H9 (cell line): ENCODE measurements around the gene ACAP3. TPM values are rescaled to one million over a fixed set of nuclear protein-coding genes. Genes with fewer than 3 reads are reported as not detected.

ENCODE experiments used
- DNase-seq: peaks from one replicate; pipeline ENCODE4 v3.0.0-alpha.2; 2017
- H2AFZ ChIP-seq: one replicate; pipeline ENCODE4 v1.6.1; 2013; ENCODE audit warnings: mild to moderate bottlenecking, low read length, control low read depth, moderate library complexity
- H2AK5ac ChIP-seq: 2 replicates; pipeline ENCODE4 v1.6.1; 2013; ENCODE audit warnings: low read length, control low read depth, mixed read lengths; ENCODE audit not compliant: insufficient read length
- H2BK120ac ChIP-seq: one replicate; pipeline ENCODE4 v1.6.1; 2013; ENCODE audit warnings: low read depth, mild to moderate bottlenecking, low read length, control low read depth, inconsistent platforms; ENCODE audit not compliant: poor library complexity, severe bottlenecking
- H2BK12ac ChIP-seq: 2 replicates; pipeline ENCODE4 v1.6.1; 2013; ENCODE audit warnings: low read length, control low read depth, mixed read lengths, low read depth; ENCODE audit not compliant: insufficient read length
- H2BK15ac ChIP-seq: 2 replicates; pipeline ENCODE4 v1.6.1; 2013; ENCODE audit warnings: low read depth, low read length, control low read depth
- H2BK20ac ChIP-seq: one replicate; pipeline ENCODE4 v1.6.1; 2013; ENCODE audit warnings: low read depth, mild to moderate bottlenecking, low read length, control low read depth, inconsistent platforms; ENCODE audit not compliant: poor library complexity, severe bottlenecking
- H2BK5ac ChIP-seq: 2 replicates; pipeline ENCODE4 v1.6.1; 2013; ENCODE audit warnings: low read length, control low read depth, mixed read lengths; ENCODE audit not compliant: insufficient read length
- H3K14ac ChIP-seq: 2 replicates; pipeline ENCODE4 v1.6.1; 2013; ENCODE audit warnings: low read length, control low read depth; ENCODE audit not compliant: insufficient read depth
- H3K18ac ChIP-seq: 2 replicates; pipeline ENCODE4 v1.6.1; 2013; ENCODE audit warnings: low read depth, mild to moderate bottlenecking, mixed read lengths, low read length, control low read depth; ENCODE audit not compliant: insufficient read length
- H3K23ac ChIP-seq: 2 replicates; pipeline ENCODE4 v1.6.1; 2013; ENCODE audit warnings: low read length, control low read depth, mixed read lengths, low read depth; ENCODE audit not compliant: insufficient read length
- H3K23me2 ChIP-seq: 2 replicates; pipeline ENCODE4 v1.6.1; 2013; ENCODE audit warnings: low read depth, mild to moderate bottlenecking, mixed read lengths, low read length, control low read depth; ENCODE audit not compliant: insufficient read length, poor library complexity, severe bottlenecking
- H3K27ac ChIP-seq: 2 replicates; pipeline ENCODE4 v1.5.1; 2013; ENCODE audit warnings: low read length, control low read depth, mixed read lengths, low read depth; ENCODE audit not compliant: insufficient read length
- H3K27me3 ChIP-seq: 2 replicates; pipeline ENCODE4 v1.6.1; 2013; ENCODE audit warnings: low read length, control low read depth, inconsistent platforms; ENCODE audit not compliant: insufficient read depth
- H3K4ac ChIP-seq: 2 replicates; pipeline ENCODE4 v1.6.1; 2013; ENCODE audit warnings: low read depth, mild to moderate bottlenecking, control low read depth, inconsistent platforms, low read length, moderate library complexity
- H3K4me1 ChIP-seq: 2 replicates; pipeline ENCODE4 v1.6.1; 2013; ENCODE audit warnings: low read length, control low read depth, inconsistent platforms; ENCODE audit not compliant: insufficient read depth
- H3K4me2 ChIP-seq: 2 replicates; pipeline ENCODE4 v1.6.1; 2013; ENCODE audit warnings: low read length, control low read depth, mixed read lengths; ENCODE audit not compliant: insufficient read length, insufficient read depth
- H3K56ac ChIP-seq: 2 replicates; pipeline ENCODE4 v1.6.1; 2013; ENCODE audit warnings: low read depth, mild to moderate bottlenecking, mixed read lengths, low read length, control low read depth; ENCODE audit not compliant: insufficient read length
- H3K79me1 ChIP-seq: 2 replicates; pipeline ENCODE4 v1.6.1; 2013; ENCODE audit warnings: low read depth, mild to moderate bottlenecking, moderate library complexity, low read length, control low read depth, inconsistent platforms; ENCODE audit not compliant: insufficient read depth, poor library complexity, severe bottlenecking
- H3K79me2 ChIP-seq: 2 replicates; pipeline ENCODE4 v1.6.1; 2013; ENCODE audit warnings: low read length, control low read depth, inconsistent platforms; ENCODE audit not compliant: insufficient read depth
- H3K9ac ChIP-seq: 2 replicates; pipeline ENCODE4 v1.6.1; 2013; ENCODE audit warnings: low read length, control low read depth, mixed read lengths; ENCODE audit not compliant: insufficient read length; ENCODE audit errors: extremely low read depth
- H3K9me3 ChIP-seq: one replicate; pipeline ENCODE4 v1.6.1; 2013; ENCODE audit warnings: low read depth, low read length, inconsistent platforms; ENCODE audit not compliant: control insufficient read depth
- H3T11ph ChIP-seq: one replicate; pipeline ENCODE4 v1.6.1; 2013; ENCODE audit warnings: mild to moderate bottlenecking, low read length, control low read depth, inconsistent platforms
- H4K20me1 ChIP-seq: one replicate; pipeline ENCODE4 v1.6.1; 2013; ENCODE audit not compliant: control insufficient read depth, insufficient read length, insufficient read depth
- H4K5ac ChIP-seq: 2 replicates; pipeline ENCODE4 v1.6.1; 2013; ENCODE audit warnings: low read depth, mild to moderate bottlenecking, mixed read lengths, low read length, control low read depth; ENCODE audit not compliant: insufficient read length
- H4K8ac ChIP-seq: replicated peaks from 2 replicates; pipeline ENCODE4 v1.6.1; 2013; ENCODE audit warnings: low read length, control low read depth, mixed read lengths, low read depth; ENCODE audit not compliant: insufficient read length
- H4K91ac ChIP-seq: 2 replicates; pipeline ENCODE4 v1.6.1; 2013; ENCODE audit warnings: low read depth, mild to moderate bottlenecking, moderate library complexity, mixed read lengths, low read length, control low read depth; ENCODE audit not compliant: insufficient read length
- H3K27ac Mint-ChIP-seq, 3 experiments: 2 replicates in 2 of 3; 3 replicates in 1 of 3; pipeline ENCODE4 v1.8.0; 2020 to 2021; ENCODE audit warnings: mixed read lengths in 3 of 3, mild to moderate bottlenecking in 1 of 3, moderate library complexity in 1 of 3
- H3K27me3 Mint-ChIP-seq: 2 replicates; pipeline ENCODE4 v1.8.0; 2021; ENCODE audit warnings: low read depth, mild to moderate bottlenecking, moderate library complexity, mixed read lengths
- H3K36me3 Mint-ChIP-seq, 3 experiments: 2 replicates in 2 of 3; 3 replicates in 1 of 3; pipeline ENCODE4 v1.8.0; 2020 to 2021; ENCODE audit warnings: low read depth in 3 of 3, mixed read lengths in 3 of 3; ENCODE audit not compliant: insufficient read depth in 1 of 3
- H3K4me1 Mint-ChIP-seq, 2 experiments: 2 replicates each; pipeline ENCODE4 v1.8.0; 2020; ENCODE audit warnings: mixed read lengths in 2 of 2
- H3K4me3 Mint-ChIP-seq, 2 experiments: 2 replicates in 1 of 2; 3 replicates in 1 of 2; pipeline ENCODE4 v1.8.0; 2020 to 2021; ENCODE audit warnings: mild to moderate bottlenecking in 2 of 2, mixed read lengths in 2 of 2, moderate library complexity in 1 of 2
- H3K9me3 Mint-ChIP-seq, 2 experiments: 2 replicates in 1 of 2; 3 replicates in 1 of 2; pipeline ENCODE4 v1.8.0; 2020; ENCODE audit warnings: mild to moderate bottlenecking in 2 of 2, mixed read lengths in 2 of 2, moderate library complexity in 1 of 2
- CTCF ChIP-seq: fragments of 200-600 bp; sonication (generic); conservative IDR thresholded peaks from 3 replicates; pipeline ENCODE4 v1.8.0; 2021; ENCODE audit warnings: antibody characterized with exemption, mild to moderate bottlenecking
- WGBS: extraction: QIAGEN DNeasy Blood & Tissue Kit; methylation state at CpG from one replicate; pipeline ENCODE4 v1.1.7; 2013; ENCODE audit warnings: missing lambda C conversion rate, low lambda C conversion rate, mixed read lengths; ENCODE audit not compliant: insufficient read length; ENCODE audit errors: extremely low coverage; 5-methylcytosine and 5-hydroxymethylcytosine counted together
- total RNA-seq: library from RNA; stranded (reverse); gene quantifications from 2 replicates; pipeline ENCODE4 v1.2.1, GENCODE V29; 2021

Gene ACAP3
- total RNA-seq, 1 experiment from 2014 or later = 41.4 TPM

GRCh38 chr1:1274299-1274930 lies 33.3 kb downstream of the ACAP3 start:
- Histone ChIP-seq H2BK120ac (no peak overlapping the region), H3K56ac (no peak overlapping the region), H2BK5ac (no peak overlapping the region), H4K91ac (no peak overlapping the region), H4K20me1 (peaks cover 2% of the 10 kb centered on the region), H3K23ac (no peak overlapping the region), H2BK12ac (no peak overlapping the region), H3K9me3 (no peaks in the 10 kb centered on the region), H3K18ac (no peak overlapping the region), H3K9ac (no peak overlapping the region), H3K27me3 (no peaks in the 10 kb centered on the region), H2AFZ (no peak overlapping the region), H3K23me2 (peaks cover 14% of the 10 kb centered on the region), H4K8ac (no peak overlapping the region), H3K4ac (no peak overlapping the region), H3K27ac (no peak overlapping the region), H4K5ac (no peak overlapping the region), H3T11ph (no peak overlapping the region), H3K4me1 (peaks cover 5% of the 10 kb centered on the region; the same call in 1 of the 2 replicates), H3K14ac (no peak overlapping the region), H2AK5ac (no peak overlapping the region), H3K79me2 (peaks cover 25% of the 10 kb centered on the region; the same call in 1 of the 2 replicates), H2BK20ac (no peak overlapping the region), H3K4me2 (peak overlapping the region; percentile 20), H3K79me1 (peaks cover 21% of the 10 kb centered on the region), H2BK15ac (no peak overlapping the region)
- H3K9me3 Mint-ChIP-seq = no peaks in the 10 kb centered on the region; a peak in 1 of 5 replicates
- WGBS = no CpG with 5 or more reads among the region's 31 CpGs
- H3K27ac Mint-ChIP-seq = no peak overlapping the region; a peak in 1 of 7 replicates
- TF ChIP-seq CTCF = no peak
- H3K4me3 Mint-ChIP-seq = peak overlapping the region; percentile 58 to 78
- peaks cover 28 to 32% of the 10 kb centered on the region in 2 experiments for H3K4me1 Mint-ChIP-seq
- peaks cover 4% of the 10 kb centered on the region; the same call in 1 of the 2 replicates for H3K27me3 Mint-ChIP-seq
- H3K36me3 Mint-ChIP-seq = peaks cover 11 to 29% (median 24%) of the 10 kb centered on the region in 3 experiments; a peak in 6 of 7 replicates
- no peak for DNase-seq
